H9 (cell line): Measurements from ENCODE around the gene RASA4. TPM values are rescaled to one million over a fixed set of nuclear protein-coding genes. Genes with fewer than 3 reads are reported as not detected.
"Not testable (repeated sequence)": the region's sequence is repeated elsewhere in the genome, so short reads cannot be mapped to it uniquely, and the experiment has no call there.

Experiments used
- DNase-seq: peaks from one replicate; pipeline ENCODE4 v3.0.0-alpha.2; 2017
- H2AFZ ChIP-seq: one replicate; pipeline ENCODE4 v1.6.1; 2013; ENCODE audit warnings: mild to moderate bottlenecking, low read length, control low read depth, moderate library complexity
- H2AK5ac ChIP-seq: 2 replicates; pipeline ENCODE4 v1.6.1; 2013; ENCODE audit warnings: low read length, control low read depth, mixed read lengths; ENCODE audit not compliant: insufficient read length
- H2BK120ac ChIP-seq: one replicate; pipeline ENCODE4 v1.6.1; 2013; ENCODE audit warnings: low read depth, mild to moderate bottlenecking, low read length, control low read depth, inconsistent platforms; ENCODE audit not compliant: poor library complexity, severe bottlenecking
- H2BK12ac ChIP-seq: 2 replicates; pipeline ENCODE4 v1.6.1; 2013; ENCODE audit warnings: low read length, control low read depth, mixed read lengths, low read depth; ENCODE audit not compliant: insufficient read length
- H2BK15ac ChIP-seq: 2 replicates; pipeline ENCODE4 v1.6.1; 2013; ENCODE audit warnings: low read depth, low read length, control low read depth
- H2BK20ac ChIP-seq: one replicate; pipeline ENCODE4 v1.6.1; 2013; ENCODE audit warnings: low read depth, mild to moderate bottlenecking, low read length, control low read depth, inconsistent platforms; ENCODE audit not compliant: poor library complexity, severe bottlenecking
- H2BK5ac ChIP-seq: 2 replicates; pipeline ENCODE4 v1.6.1; 2013; ENCODE audit warnings: low read length, control low read depth, mixed read lengths; ENCODE audit not compliant: insufficient read length
- H3K14ac ChIP-seq: 2 replicates; pipeline ENCODE4 v1.6.1; 2013; ENCODE audit warnings: low read length, control low read depth; ENCODE audit not compliant: insufficient read depth
- H3K18ac ChIP-seq: 2 replicates; pipeline ENCODE4 v1.6.1; 2013; ENCODE audit warnings: low read depth, mild to moderate bottlenecking, mixed read lengths, low read length, control low read depth; ENCODE audit not compliant: insufficient read length
- H3K23ac ChIP-seq: 2 replicates; pipeline ENCODE4 v1.6.1; 2013; ENCODE audit warnings: low read length, control low read depth, mixed read lengths, low read depth; ENCODE audit not compliant: insufficient read length
- H3K23me2 ChIP-seq: 2 replicates; pipeline ENCODE4 v1.6.1; 2013; ENCODE audit warnings: low read depth, mild to moderate bottlenecking, mixed read lengths, low read length, control low read depth; ENCODE audit not compliant: insufficient read length, poor library complexity, severe bottlenecking
- H3K27ac ChIP-seq: 2 replicates; pipeline ENCODE4 v1.5.1; 2013; ENCODE audit warnings: low read length, control low read depth, mixed read lengths, low read depth; ENCODE audit not compliant: insufficient read length
- H3K27me3 ChIP-seq: 2 replicates; pipeline ENCODE4 v1.6.1; 2013; ENCODE audit warnings: low read length, control low read depth, inconsistent platforms; ENCODE audit not compliant: insufficient read depth
- H3K4ac ChIP-seq: 2 replicates; pipeline ENCODE4 v1.6.1; 2013; ENCODE audit warnings: low read depth, mild to moderate bottlenecking, control low read depth, inconsistent platforms, low read length, moderate library complexity
- H3K4me1 ChIP-seq: 2 replicates; pipeline ENCODE4 v1.6.1; 2013; ENCODE audit warnings: low read length, control low read depth, inconsistent platforms; ENCODE audit not compliant: insufficient read depth
- H3K4me2 ChIP-seq: 2 replicates; pipeline ENCODE4 v1.6.1; 2013; ENCODE audit warnings: low read length, control low read depth, mixed read lengths; ENCODE audit not compliant: insufficient read length, insufficient read depth
- H3K56ac ChIP-seq: 2 replicates; pipeline ENCODE4 v1.6.1; 2013; ENCODE audit warnings: low read depth, mild to moderate bottlenecking, mixed read lengths, low read length, control low read depth; ENCODE audit not compliant: insufficient read length
- H3K79me1 ChIP-seq: 2 replicates; pipeline ENCODE4 v1.6.1; 2013; ENCODE audit warnings: low read depth, mild to moderate bottlenecking, moderate library complexity, low read length, control low read depth, inconsistent platforms; ENCODE audit not compliant: insufficient read depth, poor library complexity, severe bottlenecking
- H3K79me2 ChIP-seq: 2 replicates; pipeline ENCODE4 v1.6.1; 2013; ENCODE audit warnings: low read length, control low read depth, inconsistent platforms; ENCODE audit not compliant: insufficient read depth
- H3K9ac ChIP-seq: 2 replicates; pipeline ENCODE4 v1.6.1; 2013; ENCODE audit warnings: low read length, control low read depth, mixed read lengths; ENCODE audit not compliant: insufficient read length; ENCODE audit errors: extremely low read depth
- H3K9me3 ChIP-seq: one replicate; pipeline ENCODE4 v1.6.1; 2013; ENCODE audit warnings: low read depth, low read length, inconsistent platforms; ENCODE audit not compliant: control insufficient read depth
- H3T11ph ChIP-seq: one replicate; pipeline ENCODE4 v1.6.1; 2013; ENCODE audit warnings: mild to moderate bottlenecking, low read length, control low read depth, inconsistent platforms
- H4K20me1 ChIP-seq: one replicate; pipeline ENCODE4 v1.6.1; 2013; ENCODE audit not compliant: control insufficient read depth, insufficient read length, insufficient read depth
- H4K5ac ChIP-seq: 2 replicates; pipeline ENCODE4 v1.6.1; 2013; ENCODE audit warnings: low read depth, mild to moderate bottlenecking, mixed read lengths, low read length, control low read depth; ENCODE audit not compliant: insufficient read length
- H4K8ac ChIP-seq: replicated peaks from 2 replicates; pipeline ENCODE4 v1.6.1; 2013; ENCODE audit warnings: low read length, control low read depth, mixed read lengths, low read depth; ENCODE audit not compliant: insufficient read length
- H4K91ac ChIP-seq: 2 replicates; pipeline ENCODE4 v1.6.1; 2013; ENCODE audit warnings: low read depth, mild to moderate bottlenecking, moderate library complexity, mixed read lengths, low read length, control low read depth; ENCODE audit not compliant: insufficient read length
- H3K27ac Mint-ChIP-seq, 3 experiments: 2 replicates in 2 of 3; 3 replicates in 1 of 3; pipeline ENCODE4 v1.8.0; 2020 to 2021; ENCODE audit warnings: mixed read lengths in 3 of 3, mild to moderate bottlenecking in 1 of 3, moderate library complexity in 1 of 3
- H3K27me3 Mint-ChIP-seq: 2 replicates; pipeline ENCODE4 v1.8.0; 2021; ENCODE audit warnings: low read depth, mild to moderate bottlenecking, moderate library complexity, mixed read lengths
- H3K36me3 Mint-ChIP-seq, 3 experiments: 2 replicates in 2 of 3; 3 replicates in 1 of 3; pipeline ENCODE4 v1.8.0; 2020 to 2021; ENCODE audit warnings: low read depth in 3 of 3, mixed read lengths in 3 of 3; ENCODE audit not compliant: insufficient read depth in 1 of 3
- H3K4me1 Mint-ChIP-seq, 2 experiments: 2 replicates each; pipeline ENCODE4 v1.8.0; 2020; ENCODE audit warnings: mixed read lengths in 2 of 2
- H3K4me3 Mint-ChIP-seq, 2 experiments: 2 replicates in 1 of 2; 3 replicates in 1 of 2; pipeline ENCODE4 v1.8.0; 2020 to 2021; ENCODE audit warnings: mild to moderate bottlenecking in 2 of 2, mixed read lengths in 2 of 2, moderate library complexity in 1 of 2
- H3K9me3 Mint-ChIP-seq, 2 experiments: 2 replicates in 1 of 2; 3 replicates in 1 of 2; pipeline ENCODE4 v1.8.0; 2020; ENCODE audit warnings: mild to moderate bottlenecking in 2 of 2, mixed read lengths in 2 of 2, moderate library complexity in 1 of 2
- WGBS: extraction: QIAGEN DNeasy Blood & Tissue Kit; methylation state at CpG from one replicate; pipeline ENCODE4 v1.1.7; 2013; ENCODE audit warnings: missing lambda C conversion rate, low lambda C conversion rate, mixed read lengths; ENCODE audit not compliant: insufficient read length; ENCODE audit errors: extremely low coverage; 5-methylcytosine and 5-hydroxymethylcytosine counted together
- total RNA-seq: library from RNA; stranded (reverse); gene quantifications from 2 replicates; pipeline ENCODE4 v1.2.1, GENCODE V29; 2021

RASA4 gene
- total RNA-seq, 1 experiment from 2014 or later = 10.0 TPM

DNA sequence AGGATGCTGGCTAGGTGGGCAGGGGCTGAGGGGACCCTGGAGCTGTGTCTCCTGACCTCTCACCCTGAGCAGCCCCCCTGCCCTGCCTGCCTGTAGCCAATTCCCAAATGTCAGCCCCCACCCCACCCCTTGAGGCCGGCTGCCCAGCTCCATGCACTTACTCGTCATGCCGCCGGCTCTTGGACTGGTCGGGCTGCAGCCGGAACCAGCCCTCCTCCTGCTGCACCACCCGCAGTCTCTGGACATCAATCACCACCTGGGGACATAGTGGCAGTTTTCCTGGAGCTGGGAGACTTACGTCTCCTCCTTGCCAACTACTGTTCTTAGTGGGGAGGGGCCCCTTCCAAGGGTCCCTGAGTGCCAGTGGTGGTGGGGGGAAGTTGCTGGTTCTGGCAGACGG is 16.9 kb downstream of the RASA4 start:
- H3K23ac ChIP-seq, H2BK12ac ChIP-seq, H2AFZ ChIP-seq, H3K4me1 ChIP-seq, H3K18ac ChIP-seq, H2BK20ac ChIP-seq, H3K4me1 Mint-ChIP-seq, H3K23me2 ChIP-seq, H4K20me1 ChIP-seq, H3K36me3 Mint-ChIP-seq, H3K79me1 ChIP-seq, H3K27ac ChIP-seq, H2AK5ac ChIP-seq, H4K5ac ChIP-seq, H3K27me3 ChIP-seq, H3K4me3 Mint-ChIP-seq, H2BK15ac ChIP-seq, H3K79me2 ChIP-seq, DNase-seq, H3K9me3 Mint-ChIP-seq, H3K4ac ChIP-seq, H4K8ac ChIP-seq, H3K27ac Mint-ChIP-seq, H2BK120ac ChIP-seq, H3K14ac ChIP-seq, H4K91ac ChIP-seq, H3K9ac ChIP-seq, H3K4me2 ChIP-seq, H2BK5ac ChIP-seq, H3K56ac ChIP-seq, H3K27me3 Mint-ChIP-seq, H3T11ph ChIP-seq, H3K9me3 ChIP-seq: not testable (repeated sequence)
- no CpG with 5 or more reads among the region's 9 CpGs for WGBS

DNA sequence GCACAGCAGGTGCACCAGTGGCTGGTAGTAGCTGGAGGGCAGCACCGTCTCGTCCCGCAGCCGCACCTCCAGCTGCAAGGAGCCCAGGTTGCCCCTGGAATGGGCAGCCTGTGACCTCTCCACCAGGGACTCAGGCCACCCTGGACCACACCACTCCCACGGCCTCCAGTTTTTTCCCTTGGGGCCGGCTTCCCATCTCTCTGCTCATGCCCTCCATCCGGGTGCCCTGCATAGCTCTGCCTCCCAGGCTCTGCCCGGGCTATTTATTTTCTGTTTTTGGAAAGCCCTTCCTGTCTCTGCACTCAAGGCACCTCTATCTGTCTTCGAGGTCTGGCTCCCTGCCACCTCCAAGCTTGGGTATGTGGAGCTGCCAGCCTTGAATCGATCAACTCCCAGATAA is 20.5 kb downstream of the RASA4 start:
- H2BK120ac ChIP-seq, H3K36me3 Mint-ChIP-seq, H3K4me1 Mint-ChIP-seq, H2BK12ac ChIP-seq, H3K27ac ChIP-seq, H3K9me3 Mint-ChIP-seq, H3K27me3 Mint-ChIP-seq, DNase-seq, H3K4ac ChIP-seq, H3K23me2 ChIP-seq, H2BK5ac ChIP-seq, H4K8ac ChIP-seq, H3K4me1 ChIP-seq, H3K27me3 ChIP-seq, H4K91ac ChIP-seq, H4K20me1 ChIP-seq, H4K5ac ChIP-seq, H3K56ac ChIP-seq, H3K27ac Mint-ChIP-seq, H3K18ac ChIP-seq, H3K4me2 ChIP-seq, H3K4me3 Mint-ChIP-seq, H2AK5ac ChIP-seq, H2BK15ac ChIP-seq, H3K9me3 ChIP-seq, H2BK20ac ChIP-seq, H3K14ac ChIP-seq, H3K9ac ChIP-seq, H3K79me1 ChIP-seq, H3T11ph ChIP-seq, H3K23ac ChIP-seq, H3K79me2 ChIP-seq, H2AFZ ChIP-seq: not testable (repeated sequence)
- WGBS = no CpG with 5 or more reads among the region's 10 CpGs
